Measurements from ENCODE around the gene AMZ1. TPM values are rescaled to one million over a fixed set of nuclear protein-coding genes. Genes with fewer than 3 reads are reported as not detected.

Gene AMZ1
- total RNA-seq, 4 donors from 2014 or later: 0.64 TPM; not detected in 3

DNA sequence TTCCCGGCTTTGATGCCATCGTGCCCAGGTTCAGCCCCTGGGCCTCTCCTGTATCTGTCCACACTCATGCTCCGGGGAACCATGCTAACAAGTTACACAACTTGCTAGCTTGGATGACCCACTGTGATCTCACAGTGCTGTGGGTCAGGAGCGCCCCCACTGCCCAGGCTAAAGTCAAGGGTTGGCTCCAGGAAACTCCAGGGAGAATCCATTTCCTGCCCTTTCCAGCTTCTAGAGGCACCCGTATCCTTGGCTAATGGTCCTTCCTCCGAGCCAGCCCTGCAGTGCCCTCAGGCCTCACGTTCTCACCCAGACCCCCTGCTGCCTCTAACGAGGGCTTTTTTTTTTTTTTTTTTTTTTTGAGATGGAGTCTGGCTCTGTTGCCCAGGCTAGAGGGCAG is 19.5 kb downstream of the AMZ1 start:
- Histone ChIP-seq H3K9me3 (no peaks in the 10 kb centered on the region), H3K4me3 (no peak overlapping the region), H3K4me1 (peaks cover 0 to 13% (median 5%) of the 10 kb centered on the region in 4 donors), H3K27me3 (no peaks in the 10 kb centered on the region), H3K27ac (no peak overlapping the region), H3K36me3 (no peaks in the 10 kb centered on the region)
- 77% methylated on average over 8 of the region's 8 CpGs; no CpG with 5 or more reads in 1 of the 2 donors for WGBS, 2 donors (ENCODE audit: low coverage in 1 of 2)
- intact Hi-C loops (cut with DNase I; ENCODE audit: low total_unique reads) (no loop called here), in situ Hi-C loops (cut with MboI; ENCODE audit: low pct_ligation_motif_present in 1 of 4, low pct_unique_long_range_greater_than_20kb in 1 of 4, low sequenced_read_pairs in 3 of 4) (no loop called here)
- no peak for DNase-seq
- TF ChIP-seq POLR2AphosphoS5 (IDR thresholded peaks at IDR 0.05): no peak
- TF ChIP-seq CTCF (IDR thresholded peaks at IDR 0.05): no peak
- no peak for TF ChIP-seq POLR2A (IDR thresholded peaks at IDR 0.05)
- TF ChIP-seq EP300 (IDR thresholded peaks at IDR 0.05; ENCODE audit: low read depth): no peak

- H3K4me1 ChIP-seq: peaks cover 0 to 13% (median 5%) of the 10 kb centered on the region in 4 donors
- intact Hi-C loops (cut with DNase I; ENCODE audit: low total_unique reads): no loop called here
- no peaks in the 10 kb centered on the region for H3K27me3 ChIP-seq
- TF ChIP-seq POLR2A (IDR thresholded peaks at IDR 0.05) (no peak), EP300 (IDR thresholded peaks at IDR 0.05; ENCODE audit: low read depth) (no peak), CTCF (IDR thresholded peaks at IDR 0.05) (no peak), POLR2AphosphoS5 (IDR thresholded peaks at IDR 0.05) (no peak)
- H3K36me3 ChIP-seq: no peaks in the 10 kb centered on the region
- H3K27ac ChIP-seq: no peak overlapping the region
- no peaks in the 10 kb centered on the region for H3K9me3 ChIP-seq
- in situ Hi-C loops (cut with MboI; ENCODE audit: low pct_ligation_motif_present in 1 of 4, low pct_unique_long_range_greater_than_20kb in 1 of 4, low sequenced_read_pairs in 3 of 4): no loop called here
- 90% methylated on average over 10 of the region's 10 CpGs; no CpG with 5 or more reads in 1 of the 2 donors for WGBS, 2 donors (ENCODE audit: low coverage in 1 of 2)
- DNase-seq: no peak
- H3K4me3 ChIP-seq: no peak overlapping the region
These were observed 20.0 kb downstream of the AMZ1 start for GRCh38 chr7:2708041-2708440.

DNA sequence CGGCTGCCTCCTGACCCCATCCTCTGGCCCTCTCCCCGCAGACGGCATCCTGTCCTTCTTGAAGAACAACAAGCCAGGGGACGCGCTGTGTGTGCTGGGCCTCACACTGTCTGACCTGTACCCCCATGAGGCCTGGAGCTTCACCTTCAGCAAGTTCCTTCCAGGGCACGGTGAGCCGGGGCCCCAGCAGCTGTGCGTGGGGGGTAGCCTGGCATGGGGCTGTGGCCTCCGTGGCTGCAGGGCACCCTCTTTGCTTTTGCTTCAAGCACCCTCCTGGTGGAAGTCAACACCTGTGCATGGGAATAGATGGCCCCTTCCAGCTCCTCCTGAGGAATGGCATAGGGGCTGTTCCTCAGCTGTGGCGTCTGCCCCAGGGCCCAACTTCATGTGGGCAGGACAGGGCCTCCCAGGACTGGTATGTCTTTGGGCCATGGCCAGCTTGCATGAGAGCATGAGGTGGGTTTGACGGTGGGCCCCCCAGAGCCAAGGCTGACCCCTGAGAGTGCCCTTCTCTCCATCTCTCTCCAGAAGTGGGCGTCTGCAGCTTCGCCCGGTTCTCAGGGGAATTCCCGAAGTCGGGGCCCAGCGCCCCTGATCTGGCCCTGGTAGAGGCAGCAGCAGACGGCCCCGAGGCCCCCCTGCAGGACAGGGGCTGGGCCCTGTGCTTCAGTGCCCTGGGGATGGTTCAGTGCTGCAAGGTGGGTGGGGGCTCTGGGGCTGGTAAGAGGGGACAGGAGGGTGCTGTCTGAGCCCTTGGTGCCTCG is 20.7 kb downstream of the AMZ1 start:
- Histone ChIP-seq H3K27ac (no peak overlapping the region), H3K36me3 (no peaks in the 10 kb centered on the region), H3K27me3 (no peaks in the 10 kb centered on the region), H3K9me3 (no peaks in the 10 kb centered on the region), H3K4me3 (no peak overlapping the region), H3K4me1 (peaks cover 0 to 13% (median 5%) of the 10 kb centered on the region in 4 donors)
- TF ChIP-seq CTCF (IDR thresholded peaks at IDR 0.05) (no peak), POLR2AphosphoS5 (IDR thresholded peaks at IDR 0.05) (no peak), POLR2A (IDR thresholded peaks at IDR 0.05) (no peak), EP300 (IDR thresholded peaks at IDR 0.05; ENCODE audit: low read depth) (no peak)
- in situ Hi-C loops (cut with MboI; ENCODE audit: low pct_ligation_motif_present in 1 of 4, low pct_unique_long_range_greater_than_20kb in 1 of 4, low sequenced_read_pairs in 3 of 4) (no loop called here), intact Hi-C loops (cut with DNase I; ENCODE audit: low total_unique reads) (no loop called here)
- 81% methylated on average over 18 of the region's 20 CpGs; no CpG with 5 or more reads in 1 of the 2 donors for WGBS, 2 donors (ENCODE audit: low coverage in 1 of 2)
- no peak for DNase-seq

DNA sequence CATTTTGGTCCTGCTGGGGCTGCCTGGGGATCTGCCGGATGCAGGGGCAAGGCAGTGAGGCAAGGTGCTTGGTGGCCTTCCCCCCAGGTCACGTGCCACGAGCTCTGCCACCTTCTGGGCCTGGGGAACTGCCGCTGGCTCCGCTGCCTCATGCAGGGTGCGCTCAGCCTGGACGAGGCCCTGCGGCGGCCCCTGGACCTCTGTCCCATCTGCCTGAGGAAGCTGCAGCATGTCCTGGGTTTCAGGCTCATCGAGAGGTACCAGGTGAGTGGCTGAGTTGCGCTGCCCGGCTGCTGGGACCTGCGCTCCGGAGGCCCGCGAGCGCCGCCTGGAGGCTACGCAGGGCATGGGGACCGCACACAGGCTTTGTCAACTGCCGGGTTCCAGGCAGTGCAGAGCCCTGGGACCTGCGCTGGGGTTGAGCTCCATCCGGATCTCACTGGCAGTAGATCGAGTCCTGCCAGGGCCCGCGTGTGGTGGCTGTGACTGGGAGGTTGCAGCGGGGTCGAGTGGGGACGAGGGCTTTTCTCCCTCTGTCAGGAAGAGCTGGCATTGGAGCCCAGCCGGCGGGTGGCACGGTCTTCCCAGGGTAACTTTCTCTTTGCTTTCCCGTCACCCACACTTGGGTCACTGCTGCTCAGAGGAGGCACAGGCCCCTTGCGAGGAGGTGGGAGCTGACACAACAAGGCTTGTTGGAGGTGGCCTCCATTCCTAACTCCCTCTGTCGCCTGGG is 21.7 kb downstream of the AMZ1 start:
- Histone ChIP-seq H3K27ac (no peak overlapping the region), H3K9me3 (no peaks in the 10 kb centered on the region), H3K36me3 (no peaks in the 10 kb centered on the region), H3K4me3 (peak overlapping the region in 3 of 4 donors; percentile 2 to 45 (median 20)), H3K4me1 (peaks cover 0 to 13% (median 5%) of the 10 kb centered on the region in 4 donors), H3K27me3 (no peaks in the 10 kb centered on the region)
- TF ChIP-seq POLR2AphosphoS5 (IDR thresholded peaks at IDR 0.05): no peak
- peak; percentile 85 to 94 (median 91) for TF ChIP-seq CTCF (IDR thresholded peaks at IDR 0.05)
- intact Hi-C loops (cut with DNase I; ENCODE audit: low total_unique reads): no loop called here
- peak; percentile 85 for DNase-seq
- in situ Hi-C loops (cut with MboI; ENCODE audit: low pct_ligation_motif_present in 1 of 4, low pct_unique_long_range_greater_than_20kb in 1 of 4, low sequenced_read_pairs in 3 of 4): no loop called here
- 23% methylated on average over 26 of the region's 35 CpGs; no CpG with 5 or more reads in 1 of the 2 donors for WGBS, 2 donors (ENCODE audit: low coverage in 1 of 2)
